ENCODE measurements around the gene GLIS1.

GRCh38 chr1:53508991-53509666, 229.8 kb downstream of the GLIS1 start:
- TF ChIP-seq, protein P1, sequence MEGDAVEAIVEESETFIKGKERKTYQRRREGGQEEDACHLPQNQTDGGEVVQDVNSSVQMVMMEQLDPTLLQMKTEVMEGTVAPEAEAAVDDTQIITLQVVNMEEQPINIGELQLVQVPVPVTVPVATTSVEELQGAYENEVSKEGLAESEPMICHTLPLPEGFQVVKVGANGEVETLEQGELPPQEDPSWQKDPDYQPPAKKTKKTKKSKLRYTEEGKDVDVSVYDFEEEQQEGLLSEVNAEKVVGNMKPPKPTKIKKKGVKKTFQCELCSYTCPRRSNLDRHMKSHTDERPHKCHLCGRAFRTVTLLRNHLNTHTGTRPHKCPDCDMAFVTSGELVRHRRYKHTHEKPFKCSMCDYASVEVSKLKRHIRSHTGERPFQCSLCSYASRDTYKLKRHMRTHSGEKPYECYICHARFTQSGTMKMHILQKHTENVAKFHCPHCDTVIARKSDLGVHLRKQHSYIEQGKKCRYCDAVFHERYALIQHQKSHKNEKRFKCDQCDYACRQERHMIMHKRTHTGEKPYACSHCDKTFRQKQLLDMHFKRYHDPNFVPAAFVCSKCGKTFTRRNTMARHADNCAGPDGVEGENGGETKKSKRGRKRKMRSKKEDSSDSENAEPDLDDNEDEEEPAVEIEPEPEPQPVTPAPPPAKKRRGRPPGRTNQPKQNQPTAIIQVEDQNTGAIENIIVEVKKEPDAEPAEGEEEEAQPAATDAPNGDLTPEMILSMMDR (conservative IDR thresholded peaks at IDR 0.05; ENCODE audit: low read length): no peak
- TF ChIP-seq EZH2phosphoT487 (IDR thresholded peaks at IDR 0.05; ENCODE audit: borderline replicate concordance): no peak
